Mesendoderm (in vitro differentiated cells): ENCODE results near the gene SULF2. TPM values are rescaled to one million over a fixed set of nuclear protein-coding genes. Genes with fewer than 3 reads are reported as not detected.
"Not testable (repeated sequence)": the region's sequence is repeated elsewhere in the genome, so short reads cannot be mapped to it uniquely, and the experiment has no call there.

Source experiments
- DNase-seq: peaks from one replicate; pipeline ENCODE4 v3.0.0; 2013
- H2AK5ac ChIP-seq: 2 replicates; pipeline ENCODE4 v1.6.1; 2013; ENCODE audit warnings: low read length, inconsistent platforms
- H2BK120ac ChIP-seq: 2 replicates; pipeline ENCODE4 v1.6.1; 2013; ENCODE audit warnings: low read depth, mild to moderate bottlenecking, low read length, moderate library complexity, mixed read lengths
- H2BK15ac ChIP-seq: replicated peaks from 2 replicates; pipeline ENCODE4 v1.6.1; 2013; ENCODE audit warnings: low read depth, mild to moderate bottlenecking, moderate library complexity
- H2BK5ac ChIP-seq: 2 replicates; pipeline ENCODE4 v1.6.1; 2013; ENCODE audit warnings: low read length, inconsistent platforms
- H3K18ac ChIP-seq: 2 replicates; pipeline ENCODE4 v1.6.1; 2013; ENCODE audit warnings: mild to moderate bottlenecking, low read length, mixed read lengths
- H3K23ac ChIP-seq: one replicate; pipeline ENCODE4 v1.6.1; 2013; ENCODE audit warnings: low read length
- H3K27ac ChIP-seq: 2 replicates; pipeline ENCODE4 v1.5.1; 2013; ENCODE audit warnings: low read depth, mild to moderate bottlenecking, inconsistent platforms, low read length, moderate library complexity
- H3K27me3 ChIP-seq: 2 replicates; pipeline ENCODE4 v1.6.1; 2013; ENCODE audit warnings: low read length, control low read depth, mild to moderate bottlenecking, inconsistent platforms; ENCODE audit not compliant: insufficient read depth, poor library complexity
- H3K36me3 ChIP-seq: 2 replicates; pipeline ENCODE4 v1.6.1; 2013; ENCODE audit warnings: low read length, inconsistent platforms; ENCODE audit not compliant: control insufficient read depth, insufficient read depth
- H3K4ac ChIP-seq: one replicate; pipeline ENCODE4 v1.6.1; 2013; ENCODE audit warnings: low read depth, mild to moderate bottlenecking, low read length, moderate library complexity
- H3K4me1 ChIP-seq: 2 replicates; pipeline ENCODE4 v1.6.1; 2013; ENCODE audit warnings: low read depth, low read length, inconsistent platforms; ENCODE audit not compliant: control insufficient read depth
- H3K4me2 ChIP-seq: 2 replicates; pipeline ENCODE4 v1.6.1; 2013; ENCODE audit warnings: low read length
- H3K4me3 ChIP-seq: 2 replicates; pipeline ENCODE4 v1.5.1; 2013; ENCODE audit warnings: mild to moderate bottlenecking, low read length
- H3K56ac ChIP-seq: one replicate; pipeline ENCODE4 v1.6.1; 2013; ENCODE audit warnings: low read length
- H3K79me1 ChIP-seq: 2 replicates; pipeline ENCODE4 v1.6.1; 2013; ENCODE audit warnings: low read length, inconsistent platforms
- H3K79me2 ChIP-seq: 2 replicates; pipeline ENCODE4 v1.6.1; 2013; ENCODE audit warnings: mild to moderate bottlenecking, low read length; ENCODE audit not compliant: control insufficient read depth, insufficient read depth
- H3K9ac ChIP-seq: 2 replicates; pipeline ENCODE4 v1.6.1; 2013; ENCODE audit warnings: low read length, inconsistent platforms
- H4K5ac ChIP-seq: one replicate; pipeline ENCODE4 v1.6.1; 2013; ENCODE audit warnings: low read length
- H4K8ac ChIP-seq: one replicate; pipeline ENCODE4 v1.6.1; 2013; ENCODE audit warnings: low read depth, mild to moderate bottlenecking, control low read depth, low read length, moderate library complexity
- WGBS: extraction: QIAGEN DNeasy Blood & Tissue Kit; methylation state at CpG from one replicate; pipeline ENCODE4 v1.1.7; 2013; ENCODE audit warnings: low lambda C conversion rate, missing lambda C conversion rate; ENCODE audit not compliant: insufficient coverage; ENCODE audit errors: extremely low coverage; 5-methylcytosine and 5-hydroxymethylcytosine counted together
- polyA plus RNA-seq, 2 experiments: library from polyadenylated mRNA; stranded (reverse); fragments of 200-250 nt; gene quantifications; one replicate each; pipeline ENCODE4 v1.2.3, GENCODE V29; 2013

Gene SULF2
- 42.8 TPM for polyA plus RNA-seq (2013, experiment 1 of 2)
- polyA plus RNA-seq (2013, experiment 2 of 2), result 40.6 TPM

DNA sequence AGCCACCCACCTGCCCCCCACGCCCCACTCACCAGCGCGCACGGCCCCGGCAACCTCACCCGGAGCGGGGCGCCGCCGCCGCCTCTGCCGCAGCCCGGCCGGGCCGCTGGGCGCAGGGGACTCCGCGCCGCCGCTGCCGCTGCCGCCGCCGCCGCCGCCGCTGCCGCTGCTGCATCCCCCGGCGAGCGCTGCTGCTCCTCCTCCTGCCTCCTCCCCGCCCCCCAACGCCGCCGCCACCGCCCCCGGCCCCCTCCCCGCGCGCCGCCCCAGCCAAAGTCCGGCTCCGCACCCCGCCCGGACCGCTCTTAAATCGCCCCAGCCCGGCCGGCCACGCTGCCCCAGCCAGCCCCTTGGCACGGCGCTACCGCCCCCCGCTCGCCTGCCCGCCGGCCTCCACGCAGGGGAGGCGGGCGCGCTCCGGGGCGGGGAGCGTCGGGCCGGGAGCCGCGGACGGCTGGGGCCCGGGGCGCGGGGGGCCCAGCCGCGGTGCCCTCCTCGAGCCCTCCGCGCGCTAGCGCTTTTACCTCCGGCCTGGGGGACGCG lies at the start of gene SULF2:
Gene SULF2, minus strand, starts transcription at position 171 of the 543 bp plus-strand sequence. CDS start 28,118 bp downstream, outside the sequence.
- Histone ChIP-seq H2BK15ac (no peak within 1 kb of the TSS), H3K27me3 (peaks cover 2% of the 10 kb centered on the region), H3K79me2 (no peaks in the 10 kb centered on the region), H3K56ac (peak within 1 kb of the TSS; percentile 82), H3K4me1 (no peaks in the 10 kb centered on the region), H3K79me1 (peaks cover 5% of the 10 kb centered on the region), H2AK5ac (no peak within 1 kb of the TSS), H4K5ac (no peak within 1 kb of the TSS), H2BK5ac (no peak within 1 kb of the TSS), H3K23ac (peak within 1 kb of the TSS; percentile 6), H3K4ac (peak within 1 kb of the TSS; percentile 44), H2BK120ac (peak within 1 kb of the TSS; percentile 15), H3K36me3 (no peaks in the 10 kb centered on the region), H3K4me2 (peak within 1 kb of the TSS; percentile 100), H3K9ac (peak within 1 kb of the TSS; percentile 75), H4K8ac (no peak within 1 kb of the TSS), H3K4me3 (peak within 1 kb of the TSS; percentile 60), H3K18ac (peak within 1 kb of the TSS; percentile 75), H3K27ac (no peak within 1 kb of the TSS)
- no CpG with 5 or more reads among the region's 82 CpGs for WGBS
- DNase-seq, result peak; percentile 42

DNA sequence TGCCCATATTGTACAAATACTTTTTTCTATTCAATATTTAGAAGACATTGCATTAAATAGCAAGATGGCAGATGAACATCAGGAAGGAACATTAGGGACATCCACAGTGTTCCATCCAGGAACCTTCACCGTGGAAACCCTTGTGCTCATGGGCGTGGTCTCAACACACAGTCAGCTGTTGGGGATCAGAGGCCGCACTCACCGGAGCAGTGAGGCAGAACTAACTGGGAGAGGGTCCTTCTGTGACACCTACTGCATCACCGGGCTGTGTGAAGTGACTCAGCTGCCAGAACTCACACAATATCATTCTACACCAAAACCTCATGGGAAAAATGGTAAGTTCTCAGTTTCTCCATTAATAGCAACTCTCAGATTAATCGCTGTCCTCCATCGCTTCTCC lies 46.4 kb upstream of the SULF2 start:
- H2BK5ac ChIP-seq, H3K27me3 ChIP-seq, H2BK15ac ChIP-seq, H3K4me3 ChIP-seq, H3K9ac ChIP-seq, DNase-seq, H3K4ac ChIP-seq, H3K4me2 ChIP-seq, H3K79me1 ChIP-seq, H2AK5ac ChIP-seq, H3K18ac ChIP-seq, H3K4me1 ChIP-seq, H3K23ac ChIP-seq, H3K56ac ChIP-seq, H4K5ac ChIP-seq, H2BK120ac ChIP-seq, H3K79me2 ChIP-seq, H3K27ac ChIP-seq, H4K8ac ChIP-seq, H3K36me3 ChIP-seq: not testable (repeated sequence)
- no CpG with 5 or more reads among the region's 7 CpGs for WGBS

DNA sequence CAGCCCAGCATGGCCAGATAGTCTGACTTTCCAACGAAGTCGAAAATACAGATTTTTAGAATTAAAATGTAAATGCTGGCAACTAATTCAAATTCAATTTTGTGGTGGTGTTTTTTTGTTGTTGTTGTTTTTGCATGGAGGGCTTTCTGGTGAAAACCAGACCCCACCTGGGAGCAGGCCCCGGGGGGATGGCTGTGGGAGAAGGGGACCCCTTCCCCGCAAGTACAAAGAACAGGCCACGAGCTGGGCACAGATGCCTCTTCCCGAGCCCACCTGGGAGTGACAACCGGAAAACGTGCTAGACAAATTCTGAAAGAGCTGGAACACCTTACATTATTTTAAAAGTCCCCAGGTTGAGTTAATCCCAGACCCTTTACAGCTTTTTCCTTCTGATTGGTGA lies 41.4 kb upstream of the SULF2 start:
- H3K4ac ChIP-seq, H3K27me3 ChIP-seq, H2BK120ac ChIP-seq, H3K4me3 ChIP-seq, H3K4me1 ChIP-seq, H3K9ac ChIP-seq, H2AK5ac ChIP-seq, H3K23ac ChIP-seq, H3K79me2 ChIP-seq, H2BK15ac ChIP-seq, H4K5ac ChIP-seq, H3K36me3 ChIP-seq, H2BK5ac ChIP-seq, H3K18ac ChIP-seq, H3K4me2 ChIP-seq, H3K79me1 ChIP-seq, H4K8ac ChIP-seq, DNase-seq, H3K56ac ChIP-seq, H3K27ac ChIP-seq: not testable (repeated sequence)
- WGBS, result no CpG with 5 or more reads among the region's 8 CpGs

DNA sequence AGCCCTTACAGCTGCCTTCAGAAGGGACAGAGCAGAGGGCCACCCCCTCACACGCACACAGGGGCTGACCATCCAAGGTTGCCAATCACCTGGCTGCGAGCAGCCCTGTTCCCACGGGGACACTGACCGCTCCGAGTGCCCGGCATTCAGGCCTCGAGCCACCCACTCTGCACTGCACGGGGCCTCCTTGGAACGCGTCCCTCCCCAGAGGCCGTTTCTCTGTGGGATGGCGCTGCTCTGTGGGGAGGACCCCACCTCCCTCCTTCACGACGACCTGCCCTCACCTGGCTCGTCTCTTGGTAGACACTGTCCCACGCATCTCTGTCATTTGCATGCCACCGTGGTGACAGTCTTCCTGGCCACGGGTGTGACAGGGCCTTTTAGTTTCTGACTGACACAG lies 40.7 kb upstream of the SULF2 start:
- not testable (repeated sequence) for H3K79me1 ChIP-seq, H3K27ac ChIP-seq, H4K5ac ChIP-seq, H3K27me3 ChIP-seq, H3K18ac ChIP-seq, H3K4me1 ChIP-seq, H3K4me2 ChIP-seq, H2BK5ac ChIP-seq, H3K4ac ChIP-seq, DNase-seq, H2BK15ac ChIP-seq, H3K36me3 ChIP-seq, H3K9ac ChIP-seq, H3K4me3 ChIP-seq, H3K23ac ChIP-seq, H3K56ac ChIP-seq, H4K8ac ChIP-seq, H2BK120ac ChIP-seq, H3K79me2 ChIP-seq, H2AK5ac ChIP-seq
- no CpG with 5 or more reads among the region's 18 CpGs for WGBS

DNA sequence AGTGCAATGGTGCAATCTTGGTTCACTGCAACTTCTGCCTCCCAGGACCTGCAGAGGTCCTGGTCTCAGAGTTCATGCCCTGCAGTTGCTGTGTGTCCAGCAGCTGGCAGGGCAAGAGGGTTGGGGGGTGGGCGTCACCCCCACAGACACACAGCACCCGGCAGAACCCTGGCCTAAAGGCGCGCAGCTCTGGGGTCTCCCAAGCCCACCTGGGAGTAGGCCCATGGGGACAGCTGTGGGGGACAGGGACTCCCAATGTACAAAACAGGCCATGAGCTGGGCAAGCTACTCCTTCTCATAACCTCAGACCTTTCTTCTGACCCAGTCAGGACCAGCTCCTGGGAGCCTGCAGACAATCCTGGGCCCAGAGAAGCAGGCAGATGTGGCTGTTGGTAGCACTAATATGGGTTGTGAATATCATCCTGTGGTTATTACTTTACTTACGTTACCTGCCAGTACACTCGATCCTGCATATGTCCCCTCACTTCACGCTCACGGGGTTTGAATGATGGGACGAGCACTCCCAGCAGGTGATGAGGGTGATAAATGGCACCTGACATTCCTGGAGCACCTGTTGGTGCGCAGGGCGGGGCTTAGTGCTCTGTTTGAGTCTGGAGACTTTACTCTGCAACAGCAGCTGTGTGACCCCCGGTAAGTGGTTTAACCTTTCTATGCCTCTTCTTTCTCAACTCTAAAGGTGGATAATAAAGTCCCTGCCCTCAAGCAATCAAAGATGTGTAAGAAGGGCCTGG lies 39.9 kb upstream of the SULF2 start:
- H3K36me3 ChIP-seq, result no peaks in the 10 kb centered on the region
- no peak overlapping the region for H2BK120ac ChIP-seq
- no CpG with 5 or more reads among the region's 12 CpGs for WGBS
- no peak overlapping the region for H3K4ac ChIP-seq
- no peaks in the 10 kb centered on the region for H3K79me2 ChIP-seq
- H3K9ac ChIP-seq, result no peak overlapping the region
- no peak overlapping the region for H2AK5ac ChIP-seq
- DNase-seq, result no peak
- H3K18ac ChIP-seq, result no peak overlapping the region
- no peak overlapping the region for H4K5ac ChIP-seq
- H3K23ac ChIP-seq, result no peak overlapping the region
- H3K4me2 ChIP-seq, result no peak overlapping the region
- H3K4me3 ChIP-seq, result no peak overlapping the region
- H3K27me3 ChIP-seq, result no peaks in the 10 kb centered on the region
- no peaks in the 10 kb centered on the region for H3K79me1 ChIP-seq
- no peak overlapping the region for H3K56ac ChIP-seq
- H2BK5ac ChIP-seq, result no peak overlapping the region
- H4K8ac ChIP-seq, result no peak overlapping the region
- no peak overlapping the region for H2BK15ac ChIP-seq
- H3K27ac ChIP-seq, result no peak overlapping the region
- H3K4me1 ChIP-seq, result no peaks in the 10 kb centered on the region
